ENCODE data around the gene ABLIM2. TPM values are rescaled to one million over a fixed set of nuclear protein-coding genes. Genes with fewer than 3 reads are reported as not detected.

The ABLIM2 gene
- total RNA-seq, 1 experiment from 2014 or later: 2.3 TPM

DNA sequence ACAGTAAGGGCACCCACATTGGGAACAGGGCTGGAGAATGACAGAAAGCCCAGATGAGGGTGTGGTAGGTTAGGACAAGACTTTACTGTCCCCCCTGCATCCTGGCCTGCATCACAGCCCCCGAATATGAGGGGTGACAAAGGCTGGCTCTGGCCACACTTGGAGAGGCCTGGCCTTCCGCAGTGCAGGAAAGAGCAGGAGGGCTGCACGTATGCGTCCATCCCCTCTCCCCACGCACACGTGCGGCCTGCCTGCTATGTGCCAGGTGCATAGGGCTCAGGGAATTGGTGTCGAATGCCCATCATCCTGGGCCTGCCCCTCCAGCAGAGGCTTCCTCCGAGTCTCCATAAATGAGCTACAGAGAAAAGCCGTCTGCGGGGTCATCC, 80.5 kb downstream of the ABLIM2 start:
- DNase-seq (ENCODE audit: extremely low read depth, low read depth): no peak

DNA sequence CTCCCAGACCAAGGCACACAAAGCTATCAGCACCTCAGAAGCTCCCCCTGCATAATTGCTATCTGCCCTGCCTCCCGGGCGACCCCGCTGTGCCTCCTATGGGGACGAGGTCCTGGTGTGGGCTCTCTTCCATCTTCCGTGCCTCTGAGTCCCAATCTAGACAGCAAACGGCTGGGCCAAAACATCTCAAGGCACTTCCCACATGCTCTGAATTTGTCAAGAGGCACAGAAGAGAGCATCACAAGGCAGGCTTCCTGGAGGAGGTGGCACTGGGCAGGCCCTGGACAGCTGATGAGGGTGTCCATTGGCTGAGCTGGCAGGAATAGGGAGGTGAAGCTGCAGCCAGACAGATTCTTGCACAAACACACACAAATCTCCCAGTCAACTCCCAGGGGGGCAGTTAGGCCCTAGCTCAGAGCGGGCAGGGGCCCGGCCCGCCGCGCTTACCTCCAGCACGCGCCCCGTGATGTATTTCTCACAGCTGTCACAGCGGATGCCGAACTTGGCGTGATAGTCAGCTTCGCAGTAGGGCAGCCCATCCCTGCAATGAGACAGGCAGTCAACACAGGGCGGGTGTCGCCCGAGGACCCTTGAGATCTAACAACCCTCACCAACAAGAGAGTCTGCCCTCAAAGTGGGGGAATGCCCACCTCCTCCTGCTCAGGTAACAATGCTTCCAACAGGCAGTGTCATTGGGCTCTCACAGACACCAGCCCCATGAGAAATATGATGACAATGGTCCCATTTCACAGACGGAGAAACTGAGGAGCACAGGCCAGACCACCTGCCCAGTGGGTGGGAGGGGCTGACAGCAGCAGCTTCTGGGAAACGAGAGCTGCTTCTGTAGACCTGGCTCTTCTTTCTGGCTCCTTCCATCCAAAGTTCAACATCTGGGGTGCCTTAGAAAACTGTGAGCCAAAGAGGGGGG, 81.2 kb downstream of the ABLIM2 start:
- DNase-seq (ENCODE audit: extremely low read depth, low read depth): no peak

DNA sequence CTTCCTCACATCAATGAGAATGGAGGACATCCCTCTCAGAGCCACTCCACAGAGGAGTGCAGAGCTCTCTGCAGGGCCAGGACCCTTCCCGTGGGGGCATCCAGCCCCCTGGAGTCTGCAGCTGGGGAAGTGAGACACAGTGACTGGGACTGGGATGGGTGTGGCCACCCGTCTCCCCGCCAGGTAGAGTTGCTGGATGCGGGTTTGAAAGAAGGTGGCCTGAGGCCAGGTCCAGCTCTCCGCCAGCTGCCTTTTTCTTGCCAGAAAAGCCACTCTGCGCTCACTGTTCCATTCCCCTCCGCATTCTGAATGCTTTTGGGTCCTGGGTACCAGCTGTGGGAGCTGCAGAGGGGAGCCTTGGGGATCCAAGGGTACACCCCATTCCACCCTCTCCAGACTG, 82.6 kb downstream of the ABLIM2 start:
- DNase-seq (ENCODE audit: extremely low read depth, low read depth): no peak

DNA sequence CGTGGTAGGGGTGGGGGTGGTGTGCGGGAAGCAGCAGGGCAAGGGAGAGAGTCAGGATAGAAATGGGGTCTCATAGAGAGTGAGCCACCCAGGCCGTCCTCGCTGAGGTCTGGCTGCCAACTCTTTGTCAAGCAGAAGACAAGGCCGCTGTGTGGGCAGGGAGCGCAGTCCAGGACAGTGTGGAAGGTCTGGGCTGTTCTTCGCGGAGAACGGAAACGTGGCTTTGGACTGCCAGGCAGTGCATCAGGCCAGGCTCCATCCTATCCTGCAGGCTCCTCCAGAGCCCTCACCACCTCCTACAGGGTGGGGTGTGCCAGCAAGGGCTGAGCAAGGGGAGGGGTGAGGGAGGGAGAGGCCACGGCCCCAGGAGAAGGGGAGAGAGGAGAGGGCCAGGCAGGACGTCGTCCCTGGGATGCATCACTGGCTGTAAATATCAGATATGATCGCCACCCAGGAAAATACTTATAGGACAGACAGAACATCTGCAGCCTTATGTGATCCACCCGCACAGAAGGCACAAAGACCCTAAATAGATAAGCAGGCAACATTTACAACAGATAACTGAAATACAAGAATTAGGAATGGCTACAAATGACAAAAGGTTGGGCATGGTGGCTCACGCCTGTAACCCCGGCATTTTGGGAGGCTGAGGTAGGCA, 85.3 kb downstream of the ABLIM2 start:
- no peak for DNase-seq (ENCODE audit: extremely low read depth, low read depth)

DNA sequence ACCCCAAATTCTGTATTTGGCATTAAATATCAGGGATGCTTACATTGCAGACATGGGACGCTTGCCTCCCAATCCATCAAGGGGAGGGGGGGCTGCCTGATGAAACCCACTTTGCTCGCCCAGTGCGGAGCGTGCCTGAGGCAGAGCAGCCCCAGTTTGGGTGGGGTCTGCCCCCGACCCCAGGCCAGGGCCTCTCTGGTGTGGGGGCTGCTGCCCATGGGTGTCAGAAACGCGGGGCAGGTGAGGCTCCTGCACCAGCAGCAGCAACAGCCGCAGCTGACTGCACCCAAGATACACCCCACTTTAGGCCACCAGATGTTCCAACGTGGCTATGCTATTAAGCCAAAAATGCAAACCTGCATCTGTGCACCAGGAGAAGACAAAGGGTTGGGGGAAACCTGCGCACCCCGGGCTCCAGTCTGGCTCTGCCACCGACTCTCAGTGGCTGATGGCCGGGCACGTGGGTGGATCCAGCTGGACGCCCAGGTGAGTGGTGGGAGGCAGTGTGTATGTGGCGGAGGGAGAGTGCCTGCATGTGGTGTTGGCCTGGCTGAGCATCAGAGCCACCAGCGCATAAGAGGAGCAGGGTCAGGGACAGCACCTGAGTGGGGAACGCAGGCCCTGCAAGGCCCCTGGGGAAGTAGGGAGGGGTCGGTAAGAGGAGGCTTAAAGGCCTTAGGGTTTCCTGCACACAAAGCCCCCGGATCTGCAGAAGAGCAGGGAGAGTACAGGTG, 86.2 kb downstream of the ABLIM2 start:
- DNase-seq (ENCODE audit: extremely low read depth, low read depth): no peak

DNA sequence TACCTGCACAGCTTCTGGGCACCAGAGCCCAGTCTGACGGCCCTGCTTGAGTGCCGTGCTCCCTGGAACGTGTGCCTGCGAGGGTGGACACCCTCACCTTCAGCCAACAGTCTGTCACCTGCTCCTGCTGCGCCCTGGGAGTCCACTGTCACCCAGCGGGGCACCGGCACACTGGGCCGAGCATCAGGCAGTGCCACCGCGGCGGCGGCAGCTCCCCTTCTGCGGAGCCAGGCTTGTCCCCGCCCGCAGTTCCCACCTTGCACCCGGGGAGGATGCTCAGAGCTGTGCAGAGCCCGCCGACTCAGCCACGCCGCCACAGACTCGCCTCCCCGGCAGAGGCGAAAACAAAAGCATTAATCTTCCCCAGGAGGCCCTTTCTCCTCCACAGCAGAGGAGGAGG, 86.8 kb downstream of the ABLIM2 start:
- no peak for DNase-seq (ENCODE audit: extremely low read depth, low read depth)

DNA sequence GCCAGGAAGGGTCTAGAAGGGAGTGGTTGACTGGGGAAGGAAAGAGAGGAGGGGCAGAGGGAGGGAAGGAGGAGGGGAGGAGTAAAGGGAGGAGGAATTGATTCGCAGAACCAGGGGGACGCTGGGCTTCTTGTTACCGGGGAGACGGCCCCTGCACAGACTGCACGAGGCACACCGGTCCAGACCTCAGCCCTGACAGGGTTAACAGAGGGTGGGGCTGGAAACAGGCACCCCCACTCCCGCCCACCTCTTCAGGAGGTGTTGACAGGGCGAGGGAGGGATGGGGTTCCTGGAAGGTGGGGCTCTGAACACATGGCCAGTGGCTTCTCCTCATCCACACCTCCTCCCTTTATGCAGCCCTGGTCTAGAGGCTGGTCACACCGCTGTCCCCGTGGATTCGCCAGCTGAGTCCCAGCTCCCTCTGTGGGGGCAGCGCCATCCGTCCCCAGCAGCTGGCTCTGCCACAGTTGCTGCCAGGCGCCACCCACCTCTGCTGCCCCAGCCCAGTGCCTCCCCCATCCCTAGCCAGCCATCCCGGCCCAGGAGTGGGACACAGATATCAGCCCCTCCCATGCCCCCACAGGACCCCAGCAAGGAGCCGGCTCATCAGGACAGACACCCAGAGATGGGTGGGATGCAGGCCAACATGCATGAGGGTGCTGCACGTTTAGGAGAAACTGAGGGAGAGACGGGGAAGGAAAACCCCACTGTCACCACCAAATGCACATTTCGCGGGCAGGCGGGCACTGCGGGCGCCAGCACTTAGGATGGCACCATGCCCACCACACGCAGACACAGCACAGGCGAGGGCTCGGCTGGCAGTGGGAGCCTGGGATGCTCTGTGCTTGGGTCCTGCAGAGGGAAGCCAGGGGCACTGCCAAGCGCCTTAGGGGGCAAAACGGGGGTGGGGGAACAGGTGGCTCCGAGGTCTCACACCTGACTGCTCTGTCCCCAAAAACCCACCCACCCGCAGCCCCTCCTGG, 87.6 kb downstream of the ABLIM2 start:
- DNase-seq (ENCODE audit: extremely low read depth, low read depth): no peak

DNA sequence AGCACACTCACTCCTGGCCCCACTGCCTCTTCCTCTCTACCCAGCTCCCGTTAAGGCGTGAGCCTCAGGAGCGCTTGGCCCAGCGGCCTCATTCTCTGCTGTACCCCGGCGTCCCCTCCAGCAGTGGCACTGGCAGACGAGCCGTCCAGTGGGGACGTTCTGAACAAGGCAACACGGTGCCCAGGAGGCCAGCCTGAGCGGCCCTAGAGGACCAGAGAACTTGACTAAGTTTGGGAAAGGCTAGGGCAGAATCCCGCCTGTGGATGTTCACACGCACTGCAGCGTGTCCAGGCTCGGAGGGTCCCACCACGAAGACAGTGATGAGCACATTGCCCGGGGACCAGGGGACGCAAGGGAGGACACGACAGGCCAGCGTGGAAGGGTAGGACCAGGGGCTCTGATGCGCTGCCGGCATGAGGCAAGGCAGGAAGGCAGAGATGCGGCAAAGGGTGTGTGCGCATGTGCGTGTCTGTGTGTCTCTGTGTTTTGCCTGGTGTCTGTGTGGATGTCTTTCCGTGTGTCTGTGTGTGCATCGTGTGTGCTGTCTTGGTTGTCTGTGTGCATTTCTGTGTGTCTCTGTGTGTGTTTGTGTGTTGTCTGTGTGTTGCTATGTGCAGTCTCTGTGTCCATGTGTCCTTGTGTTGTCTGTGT, 89.4 kb downstream of the ABLIM2 start:
- no peak for DNase-seq (ENCODE audit: extremely low read depth, low read depth)

DNA sequence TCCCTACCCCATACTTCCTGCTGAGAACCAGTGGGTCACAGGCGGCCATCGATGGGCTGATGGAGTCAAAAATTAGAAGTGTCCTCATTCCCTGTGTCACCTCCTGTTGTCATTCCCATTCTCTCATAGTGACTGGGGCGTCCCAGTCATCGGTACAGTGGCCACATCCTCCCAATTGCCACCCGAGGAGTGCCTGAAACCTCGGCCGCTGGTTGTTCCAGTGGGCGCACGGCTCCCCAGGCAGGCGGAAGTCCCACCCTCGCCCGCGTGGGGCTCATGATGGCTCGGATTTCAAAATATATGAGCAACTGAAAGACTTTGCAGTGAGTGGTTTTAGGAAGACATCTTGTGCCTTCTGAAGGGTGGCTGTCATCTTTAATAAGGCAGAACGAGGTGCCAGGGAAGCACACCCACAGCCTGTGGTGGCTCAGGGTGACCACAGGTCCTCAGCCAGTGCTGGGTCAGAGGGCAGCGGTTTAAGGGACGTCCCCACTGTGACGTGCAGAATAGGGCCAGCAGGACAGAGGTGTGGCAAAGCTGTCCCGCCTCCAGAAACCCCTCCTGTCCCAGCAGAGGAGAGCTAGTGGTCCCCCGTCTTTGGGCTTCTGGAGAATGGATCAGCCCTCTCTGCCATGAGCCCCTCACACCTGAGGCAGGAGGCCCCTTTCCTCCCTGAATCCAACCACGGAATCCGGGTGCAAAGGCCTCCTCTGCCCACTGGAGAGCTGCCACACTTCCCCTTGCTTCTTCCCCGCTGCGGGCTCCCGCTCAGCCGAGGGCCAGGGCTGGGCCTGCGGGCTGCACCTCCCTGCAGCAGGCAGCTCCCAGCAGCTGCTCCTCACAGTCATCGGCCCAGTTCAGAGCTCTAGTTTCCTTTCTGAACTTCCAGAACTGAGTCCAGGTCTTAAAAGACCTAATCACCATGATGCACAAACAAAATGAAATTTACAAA, 90.4 kb downstream of the ABLIM2 start:
- DNase-seq (ENCODE audit: extremely low read depth, low read depth): no peak

DNA sequence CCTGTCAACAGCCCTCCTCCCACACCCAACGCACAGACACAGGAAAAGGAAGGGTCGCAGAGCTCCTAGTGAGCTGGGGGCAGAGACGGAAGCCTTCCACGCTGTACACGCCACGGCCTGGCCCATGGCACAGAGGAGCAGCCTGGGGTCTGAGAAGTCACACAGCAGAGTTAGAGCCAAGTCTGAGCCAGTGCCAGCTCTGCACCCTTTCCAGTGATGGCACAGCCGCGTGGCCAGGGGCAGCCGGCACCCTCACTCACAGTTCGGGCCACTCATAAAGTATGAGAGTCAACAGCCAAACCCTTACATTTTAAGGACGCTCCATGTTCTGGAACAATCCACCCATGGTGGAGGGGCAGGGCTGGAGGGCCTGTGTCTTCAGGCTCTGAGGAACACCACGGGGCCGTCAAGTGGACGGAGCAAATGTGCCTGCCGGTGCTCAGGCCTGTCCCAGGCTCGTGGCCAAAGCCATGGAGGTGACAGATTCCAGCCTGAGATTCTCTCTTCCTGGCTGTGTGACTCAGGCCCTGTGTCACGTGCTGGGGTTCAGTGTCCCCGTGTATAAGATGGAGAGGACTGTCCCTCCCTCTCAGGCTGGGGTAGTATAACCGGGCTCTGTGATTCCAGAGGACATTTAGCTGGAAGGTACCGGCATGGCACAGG, 91.2 kb downstream of the ABLIM2 start:
- no peak for DNase-seq (ENCODE audit: extremely low read depth, low read depth)

DNA sequence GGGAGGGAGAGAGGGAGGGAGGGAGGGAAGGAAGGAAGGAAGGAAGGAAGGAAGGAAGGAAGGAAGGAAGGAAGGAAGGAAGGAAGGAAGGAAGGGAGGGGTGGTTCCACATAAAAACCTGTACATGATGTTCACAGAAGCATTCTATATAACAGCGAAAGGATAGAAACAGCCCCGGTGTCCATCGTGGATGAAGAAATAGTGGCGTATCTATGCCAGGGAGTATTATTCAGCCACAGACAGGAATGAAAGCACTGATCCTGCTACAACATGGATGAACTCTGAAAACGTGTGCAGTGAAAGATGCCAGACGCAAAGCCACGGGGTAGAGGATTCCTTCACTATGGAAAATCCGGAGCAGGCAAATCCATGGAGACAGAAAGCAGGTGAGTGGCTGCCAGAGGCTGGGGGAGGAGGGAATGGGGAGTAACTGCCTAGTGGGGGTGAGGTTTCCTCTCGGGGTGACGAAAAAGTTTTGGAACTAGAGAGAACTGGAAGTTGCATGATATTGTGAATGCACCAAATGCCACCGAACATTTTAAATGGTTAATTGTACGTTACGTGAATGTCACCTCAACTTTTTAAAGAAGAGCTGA, 92.2 kb downstream of the ABLIM2 start:
- no peak for DNase-seq (ENCODE audit: extremely low read depth, low read depth)

DNA sequence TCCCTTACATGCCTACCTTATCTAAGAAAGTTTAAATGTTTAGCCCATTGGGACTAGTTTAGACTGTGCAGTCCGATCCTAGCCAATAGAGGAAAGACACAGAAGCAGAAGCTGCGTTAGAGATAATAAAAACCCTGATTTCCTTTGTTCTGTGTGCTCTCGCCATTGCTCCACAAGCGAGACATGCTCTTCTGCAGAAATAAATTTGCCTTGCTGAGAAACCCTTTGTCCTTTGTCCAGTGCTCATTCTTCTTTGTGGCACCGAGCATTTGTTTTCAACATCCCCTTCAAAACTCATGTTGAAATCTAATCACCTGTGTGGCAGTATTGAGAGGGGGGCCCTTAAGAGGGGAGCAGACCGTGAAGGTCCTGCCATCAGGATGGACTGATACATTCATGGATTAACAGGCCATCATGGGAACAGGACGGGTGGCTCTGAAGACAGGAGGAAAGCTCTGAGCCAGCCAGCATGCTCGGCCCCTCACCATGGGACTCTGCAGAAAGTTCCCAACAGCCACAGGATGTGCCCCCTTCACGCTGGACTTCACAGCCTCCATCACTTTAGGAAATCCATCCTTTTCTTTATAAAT, 94.5 kb downstream of the ABLIM2 start:
- no peak for DNase-seq (ENCODE audit: extremely low read depth, low read depth)

DNA sequence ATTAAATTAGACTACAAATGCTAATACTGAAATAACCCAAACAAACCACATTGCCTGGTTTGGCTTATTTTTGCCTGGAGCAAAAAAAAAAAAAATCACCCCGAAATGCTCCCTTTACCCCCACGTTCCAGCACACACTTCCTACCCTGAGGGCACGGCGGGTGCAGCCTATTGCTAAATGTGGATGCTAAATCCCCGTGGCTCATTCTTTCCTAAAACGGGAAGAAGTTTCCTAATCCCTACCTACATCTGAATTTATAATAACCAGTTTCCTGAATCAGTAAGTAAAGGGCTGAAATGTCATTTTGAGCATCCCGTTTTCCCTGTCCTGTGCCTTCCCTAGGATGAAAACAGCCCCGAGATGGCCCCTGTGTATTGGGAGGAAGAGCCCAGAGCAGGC, 97.0 kb downstream of the ABLIM2 start:
- DNase-seq (ENCODE audit: extremely low read depth, low read depth): no peak

DNA sequence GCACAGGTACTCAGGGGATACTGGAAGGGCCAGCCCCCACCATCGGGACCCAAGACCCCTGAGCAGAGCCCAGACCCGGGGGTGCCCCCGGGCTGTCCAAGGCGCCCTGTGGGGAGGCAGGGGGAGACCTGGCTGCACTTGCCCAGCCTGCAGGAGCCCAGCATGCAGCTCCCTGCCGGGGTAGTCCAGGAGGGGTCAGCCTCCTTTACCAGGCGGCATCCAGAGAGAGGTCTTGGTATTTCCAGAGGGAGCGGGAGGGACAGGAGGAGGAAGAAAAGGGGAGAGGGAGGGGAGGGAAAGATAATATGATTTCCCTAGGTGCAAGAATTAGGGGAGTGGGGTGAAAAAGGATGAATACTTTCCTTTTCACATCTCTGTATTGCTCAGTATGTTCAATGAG, 97.5 kb downstream of the ABLIM2 start:
- no peak for DNase-seq (ENCODE audit: extremely low read depth, low read depth)

DNA sequence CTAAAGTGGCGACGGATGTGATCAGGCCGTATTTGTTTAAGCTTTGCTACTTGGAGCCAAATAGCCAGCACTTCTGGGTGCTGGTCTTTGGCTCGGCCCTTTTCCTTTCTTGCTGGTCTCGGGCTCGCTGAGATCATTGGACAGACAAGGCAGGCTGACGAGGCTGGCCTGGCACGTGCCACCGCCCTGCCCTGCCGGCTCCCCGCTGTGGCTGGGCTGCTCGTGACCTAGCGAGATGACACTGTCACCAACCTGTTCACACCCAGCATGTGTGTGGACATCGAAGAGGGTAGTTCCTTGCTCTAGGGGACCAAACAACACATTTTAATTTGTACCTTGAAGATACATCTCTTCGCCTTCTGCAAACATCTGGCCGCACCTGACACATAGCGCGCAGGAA, 98.0 kb downstream of the ABLIM2 start:
- DNase-seq (ENCODE audit: extremely low read depth, low read depth): no peak

DNA sequence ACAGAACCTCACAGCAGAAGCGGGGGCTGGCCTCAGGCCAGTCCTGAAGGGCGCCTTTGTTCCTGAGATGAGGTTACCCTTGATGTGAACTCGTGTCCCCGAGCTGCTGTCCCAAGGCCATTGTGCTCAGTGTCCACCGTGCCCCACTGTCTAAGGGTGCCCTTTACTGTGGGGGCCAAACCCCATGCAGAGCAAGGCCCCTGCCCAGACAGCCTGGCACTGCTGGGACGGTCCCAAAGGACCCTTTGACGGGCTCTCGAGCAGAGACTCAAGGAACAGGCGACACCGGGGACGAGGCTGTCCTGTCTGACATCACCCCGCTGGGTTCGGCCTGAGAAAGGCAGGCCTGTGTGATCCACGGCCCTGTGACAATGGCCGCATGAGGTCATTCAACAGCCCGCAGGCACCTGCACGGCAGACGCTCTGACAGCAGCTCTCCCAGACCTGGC, 100.6 kb downstream of the ABLIM2 start:
- no peak for DNase-seq (ENCODE audit: extremely low read depth, low read depth)

DNA sequence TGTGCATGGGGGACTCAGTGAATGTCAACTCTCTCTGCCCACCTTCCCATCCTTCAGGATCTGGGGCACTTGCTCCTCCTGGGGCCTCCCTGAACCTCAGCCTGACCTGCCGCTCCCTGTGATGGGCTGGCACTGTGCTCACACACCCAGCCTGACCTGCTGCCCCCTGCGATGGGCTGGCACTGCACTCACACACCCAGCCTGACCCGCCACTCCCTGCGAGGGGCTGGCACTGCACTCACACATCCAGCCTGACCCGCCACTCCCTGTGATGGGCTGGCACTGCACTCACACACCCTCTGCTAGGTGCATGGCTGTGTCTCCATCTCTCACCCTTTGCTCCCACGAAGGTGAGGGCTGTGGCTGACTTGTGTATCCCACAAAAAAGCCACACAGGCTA, 103.4 kb downstream of the ABLIM2 start:
- no peak for DNase-seq (ENCODE audit: extremely low read depth, low read depth)

Data from NCI-H460 (cell line).